GM12878 (cell line): Measurements from ENCODE around the gene PHOX2A. TPM values are rescaled to one million over a fixed set of nuclear protein-coding genes. Genes with fewer than 3 reads are reported as not detected.

Experiments used
- ATAC-seq: fragments of 200-7000 bp; cut with Tn5 transposase; 3 replicates; pipeline ENCODE4 v1.9.1; 2020; ENCODE audit warnings: mild to moderate bottlenecking, moderate library complexity
- BruUV-seq: library from RNA; stranded (reverse); fragments of 400-500 nt; replicated peaks from 2 replicates; lab custom pipeline; 2021; lab: Mats Ljungman, UMichigan
- CTCF ChIA-PET: fragments of 300-600 bp; sonication (Branson Sonifier 250); formaldehyde crosslinking; extraction: SDS; loops from one replicate; lab custom pipeline; 2021; ENCODE audit warnings: inconsistent platforms; lab: Yijun Ruan, JAX
- POLR2A ChIA-PET: fragments of 350-600 bp; formaldehyde crosslinking; extraction: SDS; loops from one replicate; lab custom pipeline; 2021; ENCODE audit warnings: inconsistent platforms; lab: Charles Lee
- RAD21 ChIA-PET: fragments of 300-600 bp; sonication (Branson Sonifier 250); formaldehyde crosslinking; loops from one replicate; lab custom pipeline; 2023; ENCODE audit warnings: antibody characterized with exemption; ENCODE audit not compliant: unreplicated experiment; lab: Charles Lee
- SMC1A ChIA-PET: fragments of 300-600 bp; sonication (Branson Sonifier 250); formaldehyde crosslinking; loops from one replicate; lab custom pipeline; 2023; ENCODE audit not compliant: unreplicated experiment, uncharacterized antibody; lab: Charles Lee
- DNase-seq: peaks from one replicate; pipeline ENCODE4 v3.0.0-alpha.2; 2011; ENCODE audit warnings: low read depth, low spot score
- FAIRE-seq: peaks from 3 replicates; lab custom pipeline; 2011; peaks lifted over from hg19 to GRCh38; lab: Jason Lieb, UNC
- H2AFZ ChIP-seq: 2 replicates; pipeline ENCODE4 v1.6.0; 2011; ENCODE audit warnings: low read depth, low read length, control low read depth; ENCODE audit not compliant: control insufficient read depth
- H3K27ac ChIP-seq: 2 replicates; pipeline ENCODE4 v1.5.1; 2011; ENCODE audit warnings: control low read depth; ENCODE audit not compliant: control insufficient read depth, insufficient read depth
- H3K27me3 ChIP-seq, 2 experiments: replicated peaks in 1 of 2; 2 replicates each; pipeline versions ENCODE4 v1.6.0 to v1.6.1; 2011; ENCODE audit warnings: low read length in 1 of 2; ENCODE audit not compliant: control insufficient read depth in 2 of 2, insufficient read depth in 2 of 2
- H3K36me3 ChIP-seq, 2 experiments: 2 replicates each; pipeline ENCODE4 v1.5.1; 2011; ENCODE audit warnings: low read length in 1 of 2; ENCODE audit not compliant: control insufficient read depth in 2 of 2, insufficient read depth in 2 of 2
- H3K4me1 ChIP-seq: 2 replicates; pipeline ENCODE4 v1.6.1; 2011; ENCODE audit warnings: mild to moderate bottlenecking, low read length, moderate library complexity, mixed read lengths; ENCODE audit not compliant: control insufficient read depth, insufficient read depth
- H3K4me2 ChIP-seq: 2 replicates; pipeline ENCODE4 v1.6.0; 2011; ENCODE audit warnings: control low read depth; ENCODE audit not compliant: control insufficient read depth, insufficient read depth
- H3K4me3 ChIP-seq: fragments of 200-600 bp; sonication (generic); 2 replicates; pipeline ENCODE4 v1.5.1; 2016
- H3K79me2 ChIP-seq: 2 replicates; pipeline ENCODE4 v1.6.0; 2011; ENCODE audit warnings: low read length; ENCODE audit not compliant: control insufficient read depth, insufficient read depth
- H3K9ac ChIP-seq: 2 replicates; pipeline ENCODE4 v1.8.0; 2011; ENCODE audit warnings: low read length, control low read depth, mixed read lengths; ENCODE audit not compliant: control insufficient read depth, insufficient read depth
- H3K9me3 ChIP-seq: replicated peaks from 3 replicates; pipeline ENCODE4 v1.5.1; 2011; ENCODE audit warnings: mild to moderate bottlenecking, low read length; ENCODE audit not compliant: control insufficient read depth, insufficient read depth
- H4K20me1 ChIP-seq: 2 replicates; pipeline ENCODE4 v1.6.0; 2011; ENCODE audit not compliant: control insufficient read depth, insufficient read depth
- CREM ChIP-seq: IDR thresholded peaks from 2 replicates; pipeline ENCODE4 v1.6.1; 2014; ENCODE audit warnings: antibody characterized with exemption, low read depth
- DPF2 ChIP-seq: fragments of 450-650 bp; IDR thresholded peaks from 2 replicates; pipeline ENCODE4 v1.6.1; 2017; ENCODE audit warnings: mild to moderate bottlenecking
- ESRRA ChIP-seq: IDR thresholded peaks from 2 replicates; pipeline ENCODE4 v1.6.1; 2012; ENCODE audit warnings: mild to moderate bottlenecking, low read length, improper control_type of control experiment
- FOXK2 ChIP-seq: fragments of 450-650 bp; IDR thresholded peaks from 2 replicates; pipeline ENCODE4 v1.6.1; 2017; ENCODE audit warnings: mild to moderate bottlenecking, moderate library complexity
- IKZF2 ChIP-seq, 2 experiments: fragments of 450-650 bp; IDR thresholded peaks; 2 replicates each; pipeline ENCODE4 v1.6.1; 2017; ENCODE audit warnings: mild to moderate bottlenecking in 2 of 2, moderate library complexity in 2 of 2
- MEF2A ChIP-seq: IDR thresholded peaks from 2 replicates; pipeline ENCODE4 v1.6.1; 2011; ENCODE audit warnings: low read depth, mild to moderate bottlenecking, low read length, moderate library complexity; ENCODE audit not compliant: insufficient read depth
- MYB ChIP-seq: fragments of 150-350 bp; IDR thresholded peaks from 2 replicates; pipeline ENCODE4 v1.6.1; 2014; ENCODE audit warnings: mild to moderate bottlenecking, low read depth, low read length, borderline replicate concordance
- NFYA ChIP-seq: IDR thresholded peaks from 2 replicates; pipeline ENCODE4 v1.6.1; 2011; ENCODE audit warnings: low read depth, mild to moderate bottlenecking, low read length, improper control_type of control experiment, borderline replicate concordance
- ZBED1 ChIP-seq: IDR thresholded peaks from 2 replicates; pipeline ENCODE4 v1.6.1; 2016; ENCODE audit warnings: borderline replicate concordance
- WGBS: methylation state at CpG from one replicate; pipeline ENCODE4 v1.1.6; 2016; ENCODE audit warnings: low lambda C conversion rate; ENCODE audit not compliant: insufficient replicate concordance, insufficient coverage; ENCODE audit errors: missing lambda C conversion rate; 5-methylcytosine and 5-hydroxymethylcytosine counted together
- in situ Hi-C: fragments of 300-500 bp; cut with MboI; formaldehyde crosslinking; loops from 9 replicates; pipeline ENCODE4 v1.14.3; 2018; ENCODE audit warnings: mixed read lengths
- intact Hi-C: fragments of 100-400 bp; cut with micrococcal nuclease; formaldehyde crosslinking; loops from one replicate; pipeline ENCODE4 v1.14.2; 2022; ENCODE audit not compliant: unreplicated experiment
- polyA plus RNA-seq, 11 experiments: library from polyadenylated mRNA; depleted of rRNA in 4 of 11; unstranded in 6 of 11; stranded (reverse) in 5 of 11; fragments of >200 nt; fragmentation: Nextera tagmentation in 4 of 11; fragmentation: Illumina TruSeq in 1 of 11; extraction: Ambion mirVana in 4 of 11; extraction: Trizol in 1 of 11; gene quantifications; 1 replicate in 1 of 11; 2 replicates in 10 of 11; pipeline versions ENCODE4 v1.2.1 to v1.2.3, GENCODE V29; 2011 to 2016; ENCODE audit warnings: inconsistent platforms in 2 of 11, missing spikeins in 2 of 11, low read depth in 1 of 11
- total RNA-seq, 4 experiments: library from RNA; depleted of rRNA in 3 of 4; stranded (reverse); fragments of >200 nt in 3 of 4; fragmentation: Illumina TruSeq in 1 of 4; extraction: Trizol in 1 of 4; gene quantifications; 2 replicates each; pipeline versions ENCODE4 v1.2.1 to v1.2.3, GENCODE V29; 2013 to 2021
- TF ChIP-seq, protein P1 (sequence below): IDR thresholded peaks from 2 replicates; pipeline ENCODE4 v1.6.1; 2012; ENCODE audit warnings: low read depth, low read length, improper control_type of control experiment
- TF ChIP-seq, protein P2 (sequence below): fragments of 450-650 bp; formaldehyde crosslinking; IDR thresholded peaks from 2 replicates; pipeline ENCODE4 v1.5.0; 2022; ENCODE audit warnings: mild to moderate bottlenecking, missing genetic modification characterization
- TF ChIP-seq, protein P3 (sequence below), 3 experiments: IDR thresholded peaks in 2 of 3; conservative IDR thresholded peaks in 1 of 3; 2 replicates each; pipeline ENCODE4 v1.5.1; 2011; ENCODE audit warnings: low read depth in 3 of 3, low read length in 3 of 3, mild to moderate bottlenecking in 3 of 3, control low read depth in 2 of 3, moderate library complexity in 2 of 3, inconsistent platforms in 1 of 3, mixed read lengths in 1 of 3; ENCODE audit not compliant: control insufficient read depth in 2 of 3, insufficient read depth in 1 of 3; ENCODE audit errors: extremely low read depth in 1 of 3
- TF ChIP-seq, protein P4 (sequence below): IDR thresholded peaks from 2 replicates; pipeline ENCODE4 v1.6.1; 2012; ENCODE audit warnings: low read length, inconsistent platforms

PHOX2A gene
- total and polyA plus RNA-seq, 10 of the 15 experiments (the other 5 are each of a cell fraction or from before 2014, with no cell fraction given), result not detected

DNA sequence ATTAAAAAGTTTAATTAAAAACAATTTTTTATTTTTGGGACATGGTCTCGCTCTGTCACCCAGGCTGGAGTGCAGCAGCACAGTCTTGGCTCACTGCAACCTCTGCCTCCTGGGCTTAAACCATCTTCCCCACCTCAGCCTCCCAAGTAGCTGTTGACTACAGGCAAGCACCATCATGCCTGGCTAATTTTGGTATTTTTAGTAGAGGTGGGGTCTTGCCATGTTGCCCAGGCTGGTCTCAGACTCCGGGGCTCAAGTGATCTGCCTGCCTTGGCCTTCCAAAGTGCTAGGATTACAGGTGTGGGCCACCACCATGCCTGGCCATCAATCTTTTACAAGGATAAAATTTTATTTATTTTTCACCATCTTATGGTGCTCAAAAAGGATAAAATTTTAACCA, 43.3 kb upstream of the PHOX2A start:
- TF ChIP-seq IKZF2 (IDR thresholded peaks at IDR 0.05) (no peak), ESRRA (no peak), FOXK2 (no peak), NFYA (no peak), DPF2 (no peak), MYB (no peak), ZBED1 (no peak), MEF2A (no peak), CREM (no peak)
- TF ChIP-seq, protein P1, sequence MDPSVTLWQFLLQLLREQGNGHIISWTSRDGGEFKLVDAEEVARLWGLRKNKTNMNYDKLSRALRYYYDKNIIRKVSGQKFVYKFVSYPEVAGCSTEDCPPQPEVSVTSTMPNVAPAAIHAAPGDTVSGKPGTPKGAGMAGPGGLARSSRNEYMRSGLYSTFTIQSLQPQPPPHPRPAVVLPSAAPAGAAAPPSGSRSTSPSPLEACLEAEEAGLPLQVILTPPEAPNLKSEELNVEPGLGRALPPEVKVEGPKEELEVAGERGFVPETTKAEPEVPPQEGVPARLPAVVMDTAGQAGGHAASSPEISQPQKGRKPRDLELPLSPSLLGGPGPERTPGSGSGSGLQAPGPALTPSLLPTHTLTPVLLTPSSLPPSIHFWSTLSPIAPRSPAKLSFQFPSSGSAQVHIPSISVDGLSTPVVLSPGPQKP, result no peak
- TF ChIP-seq, protein P2, sequence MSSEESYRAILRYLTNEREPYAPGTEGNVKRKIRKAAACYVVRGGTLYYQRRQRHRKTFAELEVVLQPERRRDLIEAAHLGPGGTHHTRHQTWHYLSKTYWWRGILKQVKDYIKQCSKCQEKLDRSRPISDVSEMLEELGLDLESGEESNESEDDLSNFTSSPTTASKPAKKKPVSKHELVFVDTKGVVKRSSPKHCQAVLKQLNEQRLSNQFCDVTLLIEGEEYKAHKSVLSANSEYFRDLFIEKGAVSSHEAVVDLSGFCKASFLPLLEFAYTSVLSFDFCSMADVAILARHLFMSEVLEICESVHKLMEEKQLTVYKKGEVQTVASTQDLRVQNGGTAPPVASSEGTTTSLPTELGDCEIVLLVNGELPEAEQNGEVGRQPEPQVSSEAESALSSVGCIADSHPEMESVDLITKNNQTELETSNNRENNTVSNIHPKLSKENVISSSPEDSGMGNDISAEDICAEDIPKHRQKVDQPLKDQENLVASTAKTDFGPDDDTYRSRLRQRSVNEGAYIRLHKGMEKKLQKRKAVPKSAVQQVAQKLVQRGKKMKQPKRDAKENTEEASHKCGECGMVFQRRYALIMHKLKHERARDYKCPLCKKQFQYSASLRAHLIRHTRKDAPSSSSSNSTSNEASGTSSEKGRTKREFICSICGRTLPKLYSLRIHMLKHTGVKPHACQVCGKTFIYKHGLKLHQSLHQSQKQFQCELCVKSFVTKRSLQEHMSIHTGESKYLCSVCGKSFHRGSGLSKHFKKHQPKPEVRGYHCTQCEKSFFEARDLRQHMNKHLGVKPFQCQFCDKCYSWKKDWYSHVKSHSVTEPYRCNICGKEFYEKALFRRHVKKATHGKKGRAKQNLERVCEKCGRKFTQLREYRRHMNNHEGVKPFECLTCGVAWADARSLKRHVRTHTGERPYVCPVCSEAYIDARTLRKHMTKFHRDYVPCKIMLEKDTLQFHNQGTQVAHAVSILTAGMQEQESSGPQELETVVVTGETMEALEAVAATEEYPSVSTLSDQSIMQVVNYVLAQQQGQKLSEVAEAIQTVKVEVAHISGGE (CRISPR knock-in tag), result no peak
- TF ChIP-seq, protein P3, sequence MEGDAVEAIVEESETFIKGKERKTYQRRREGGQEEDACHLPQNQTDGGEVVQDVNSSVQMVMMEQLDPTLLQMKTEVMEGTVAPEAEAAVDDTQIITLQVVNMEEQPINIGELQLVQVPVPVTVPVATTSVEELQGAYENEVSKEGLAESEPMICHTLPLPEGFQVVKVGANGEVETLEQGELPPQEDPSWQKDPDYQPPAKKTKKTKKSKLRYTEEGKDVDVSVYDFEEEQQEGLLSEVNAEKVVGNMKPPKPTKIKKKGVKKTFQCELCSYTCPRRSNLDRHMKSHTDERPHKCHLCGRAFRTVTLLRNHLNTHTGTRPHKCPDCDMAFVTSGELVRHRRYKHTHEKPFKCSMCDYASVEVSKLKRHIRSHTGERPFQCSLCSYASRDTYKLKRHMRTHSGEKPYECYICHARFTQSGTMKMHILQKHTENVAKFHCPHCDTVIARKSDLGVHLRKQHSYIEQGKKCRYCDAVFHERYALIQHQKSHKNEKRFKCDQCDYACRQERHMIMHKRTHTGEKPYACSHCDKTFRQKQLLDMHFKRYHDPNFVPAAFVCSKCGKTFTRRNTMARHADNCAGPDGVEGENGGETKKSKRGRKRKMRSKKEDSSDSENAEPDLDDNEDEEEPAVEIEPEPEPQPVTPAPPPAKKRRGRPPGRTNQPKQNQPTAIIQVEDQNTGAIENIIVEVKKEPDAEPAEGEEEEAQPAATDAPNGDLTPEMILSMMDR (IDR thresholded peaks at IDR 0.05 in 2 of 3, conservative IDR thresholded peaks at IDR 0.05 in 1 of 3; ENCODE audit: control insufficient read depth in 2 of 3, extremely low read depth in 1 of 3, insufficient read depth in 1 of 3, low read depth in 3 of 3, low read length in 3 of 3), result no peak
- TF ChIP-seq, protein P4, sequence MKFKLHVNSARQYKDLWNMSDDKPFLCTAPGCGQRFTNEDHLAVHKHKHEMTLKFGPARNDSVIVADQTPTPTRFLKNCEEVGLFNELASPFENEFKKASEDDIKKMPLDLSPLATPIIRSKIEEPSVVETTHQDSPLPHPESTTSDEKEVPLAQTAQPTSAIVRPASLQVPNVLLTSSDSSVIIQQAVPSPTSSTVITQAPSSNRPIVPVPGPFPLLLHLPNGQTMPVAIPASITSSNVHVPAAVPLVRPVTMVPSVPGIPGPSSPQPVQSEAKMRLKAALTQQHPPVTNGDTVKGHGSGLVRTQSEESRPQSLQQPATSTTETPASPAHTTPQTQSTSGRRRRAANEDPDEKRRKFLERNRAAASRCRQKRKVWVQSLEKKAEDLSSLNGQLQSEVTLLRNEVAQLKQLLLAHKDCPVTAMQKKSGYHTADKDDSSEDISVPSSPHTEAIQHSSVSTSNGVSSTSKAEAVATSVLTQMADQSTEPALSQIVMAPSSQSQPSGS, result no peak
- no peak overlapping the region for H3K4me3 ChIP-seq
- FAIRE-seq, result no peak
- H3K27ac ChIP-seq, result no peak overlapping the region
- CTCF ChIA-PET, result interaction anchor here (1.4 to 11.5 kb wide), 3 partner anchors 124 to 145 kb away, joined by 3 to 118 read pairs (median 5); partner anchors contain the start of gene CLPB
- no peaks in the 10 kb centered on the region for H3K4me1 ChIP-seq
- no peak for ATAC-seq
- H3K79me2 ChIP-seq, result no peaks in the 10 kb centered on the region
- H3K4me2 ChIP-seq, result no peak overlapping the region
- SMC1A ChIA-PET, result no interaction called here
- no peak for DNase-seq
- no peaks in the 10 kb centered on the region for H3K36me3 ChIP-seq
- H3K9me3 ChIP-seq, result no peaks in the 10 kb centered on the region
- RAD21 ChIA-PET, result no interaction called here
- 65% methylated on average over 2 of the region's 2 CpGs for WGBS
- intact Hi-C loops (no loop called here), in situ Hi-C loops (no loop called here)
- TSS peak; percentile 47 for BruUV-seq
- H3K9ac ChIP-seq, result no peak overlapping the region
- no peaks in the 10 kb centered on the region for H3K27me3 ChIP-seq
- H4K20me1 ChIP-seq, result no peaks in the 10 kb centered on the region
- H2AFZ ChIP-seq, result no peak overlapping the region
- POLR2A ChIA-PET, result interaction anchor here (0.7 kb wide), 1 partner anchor 7 kb away, joined by 3 read pairs; no protein-coding TSS in a partner anchor
